HG03025 (cell line): ENCODE data around the gene SLC39A6.
A peak's percentile ranks its signal among the peaks of the same experiment; 100 is the strongest.
"Not testable (repeated sequence)": the region's sequence is repeated elsewhere in the genome, so short reads cannot be mapped to it uniquely, and the experiment has no call there.

Experiments used
- ATAC-seq: cut with Tn5 transposase; IDR thresholded peaks from one replicate; pipeline ENCODE4 v1.9.1; 2021; ENCODE audit warnings: mild to moderate bottlenecking, moderate library complexity; ENCODE audit not compliant: unreplicated experiment, low FRiP score

SLC39A6 gene

DNA sequence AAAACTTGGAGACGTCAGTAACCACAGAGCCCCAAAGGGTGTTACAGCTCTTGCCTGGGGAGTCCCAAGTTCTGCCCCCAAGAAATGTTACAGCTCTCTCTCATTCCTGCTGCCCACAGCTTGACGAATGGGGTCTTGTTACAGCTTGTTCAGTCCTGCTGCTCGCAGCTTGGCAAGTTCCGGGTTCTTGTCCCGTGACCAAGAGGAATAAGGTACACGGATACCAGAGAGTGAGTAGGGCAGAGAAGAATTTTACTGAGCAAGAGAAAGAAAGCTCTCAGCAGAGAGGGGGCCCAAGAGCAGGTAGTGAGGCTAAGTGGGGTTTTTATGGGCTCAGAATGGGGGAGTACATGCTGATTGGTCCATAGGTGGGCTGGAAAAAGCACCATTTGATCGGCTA is 27.2 kb downstream of the SLC39A6 start:
- ATAC-seq: no peak

DNA sequence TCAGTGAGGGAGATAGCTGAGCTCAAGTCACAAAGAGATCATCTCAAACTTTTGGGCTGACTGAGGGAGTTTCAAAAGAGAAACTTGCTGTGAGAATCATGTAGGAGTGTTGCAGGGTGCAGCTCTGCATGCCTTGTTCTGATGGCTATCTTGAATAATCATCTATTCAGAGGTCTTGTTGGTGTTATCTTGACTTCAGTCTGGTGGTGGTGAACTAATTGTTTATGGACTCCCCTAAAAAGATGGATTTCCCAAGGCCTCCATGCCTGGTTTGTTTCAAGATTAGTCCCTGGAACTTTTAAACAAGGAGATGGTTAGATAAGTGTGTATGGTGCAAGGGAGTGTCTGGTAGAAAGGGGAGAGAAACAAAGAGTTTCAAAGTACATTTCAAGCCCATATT is 29.8 kb downstream of the SLC39A6 start:
- ATAC-seq: no peak

DNA sequence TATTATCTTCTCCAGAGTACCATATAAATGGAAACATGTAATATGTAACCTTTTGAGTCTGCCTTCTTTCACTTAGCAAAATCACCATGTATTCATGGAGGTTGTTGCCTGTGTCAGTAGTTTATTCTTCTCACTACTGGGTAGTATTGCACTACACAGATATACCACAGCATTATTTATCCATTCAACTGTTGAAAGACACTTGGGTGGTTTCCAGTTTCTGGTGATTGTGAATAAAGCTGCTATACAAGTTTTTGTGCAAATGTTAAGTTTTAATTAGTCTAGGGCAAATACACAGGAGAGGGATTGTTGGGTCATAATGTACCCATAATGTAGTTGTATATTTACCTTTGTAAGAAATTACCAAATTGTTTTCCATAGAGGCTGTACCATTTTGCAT is 32.2 kb downstream of the SLC39A6 start:
- ATAC-seq: no peak

DNA sequence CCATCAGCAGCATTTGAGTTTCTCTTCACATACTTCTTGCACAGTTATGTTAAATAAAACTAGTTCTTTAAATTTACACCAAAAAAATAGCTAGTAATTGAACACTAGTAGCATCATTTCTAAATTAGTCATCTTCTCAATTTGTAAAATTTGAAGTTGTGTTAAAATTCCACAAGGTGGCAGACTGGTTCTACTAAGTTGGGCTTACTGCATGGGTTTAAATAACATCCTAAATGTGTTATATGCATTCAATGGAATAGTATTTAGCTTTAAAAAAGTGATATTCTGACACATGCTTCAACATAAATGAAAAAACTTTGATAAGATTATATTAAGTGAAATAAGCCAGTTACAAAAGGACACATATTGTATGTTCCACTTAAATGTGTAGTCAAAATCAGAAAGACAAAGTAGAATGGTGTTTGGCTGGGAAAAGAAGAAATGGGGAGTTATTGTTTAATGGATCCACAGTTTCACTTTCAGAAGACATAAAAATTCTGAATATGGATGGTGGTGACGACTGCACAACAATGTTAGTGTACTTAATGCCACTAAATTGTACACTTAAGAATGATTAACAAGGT is 33.1 kb downstream of the SLC39A6 start:
- no peak for ATAC-seq

DNA sequence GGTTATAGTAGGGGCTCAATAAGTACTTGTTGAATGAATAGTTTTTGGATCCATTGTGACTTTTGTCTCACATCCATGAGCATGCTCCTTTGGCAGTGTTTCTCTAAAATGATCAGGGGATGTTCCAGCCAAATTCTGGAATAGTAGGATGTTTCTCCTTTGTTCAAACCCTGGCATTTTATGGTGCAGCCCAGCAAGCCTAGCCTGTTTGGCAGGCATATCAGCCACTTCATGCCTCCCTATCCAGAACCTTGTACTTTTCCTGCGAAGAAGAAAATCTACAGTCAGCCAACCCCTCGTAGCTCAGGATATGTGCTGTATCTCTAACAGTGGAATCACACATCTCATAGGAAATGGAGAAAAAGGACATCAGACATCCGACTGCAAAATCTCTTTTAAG is 34.7 kb downstream of the SLC39A6 start:
- no peak for ATAC-seq

DNA sequence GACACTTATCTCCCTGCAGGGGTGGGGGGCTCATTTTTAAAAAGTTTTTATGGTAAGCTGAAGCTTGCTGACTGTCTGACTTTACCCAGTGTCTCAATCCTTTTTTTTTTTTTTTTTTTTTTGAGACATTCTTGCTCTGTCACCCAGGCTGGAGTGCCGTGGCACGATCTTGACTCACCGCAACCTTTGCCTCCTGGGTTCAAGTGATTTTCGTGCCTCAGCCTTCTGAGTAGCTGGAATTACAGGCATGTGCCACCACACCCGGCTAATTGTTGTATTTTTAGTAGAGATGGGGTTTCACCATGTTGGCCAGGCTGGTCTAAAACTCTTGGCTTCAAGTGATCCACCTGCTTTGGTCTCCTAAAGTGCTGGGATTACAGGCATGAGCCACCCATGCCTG is 37.0 kb downstream of the SLC39A6 start:
- ATAC-seq: not testable (repeated sequence)

DNA sequence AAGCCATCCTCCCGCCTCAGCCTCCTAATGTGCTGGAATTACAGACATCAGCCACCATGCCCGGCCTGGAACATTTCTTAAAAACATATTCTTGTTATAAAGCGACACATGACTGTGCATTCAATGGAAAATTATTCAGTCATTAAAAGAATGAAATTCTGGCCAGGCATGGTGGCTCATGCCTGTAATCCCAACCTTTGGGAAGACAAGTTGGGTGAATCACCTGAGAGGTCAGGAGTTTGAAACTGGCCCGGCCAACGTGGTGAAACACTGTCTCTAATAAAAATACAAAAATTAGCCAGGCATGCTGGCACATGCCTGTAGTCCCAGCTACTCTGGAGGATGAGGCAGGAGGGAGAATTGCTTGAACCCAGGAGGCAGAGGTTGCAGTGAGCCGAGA is 40.1 kb downstream of the SLC39A6 start:
- no peak for ATAC-seq

DNA sequence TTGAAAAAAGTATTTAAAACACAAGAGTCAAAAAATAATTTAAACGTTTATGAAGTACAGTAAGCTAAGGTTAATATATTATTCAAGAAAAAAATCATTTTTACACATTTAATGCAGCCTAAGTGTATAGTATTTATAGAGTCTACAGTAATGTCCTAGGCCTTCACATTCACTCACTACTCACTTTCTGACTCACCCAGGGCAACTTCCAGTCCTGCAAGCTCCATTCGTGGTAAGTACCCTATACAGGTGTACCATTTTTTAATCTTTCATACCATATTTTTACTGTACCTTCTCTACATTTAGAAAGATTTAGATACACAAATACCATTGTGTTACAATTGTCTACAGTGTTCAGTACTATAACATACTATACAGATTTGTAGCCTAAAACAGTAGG is 40.9 kb downstream of the SLC39A6 start:
- no peak for ATAC-seq

DNA sequence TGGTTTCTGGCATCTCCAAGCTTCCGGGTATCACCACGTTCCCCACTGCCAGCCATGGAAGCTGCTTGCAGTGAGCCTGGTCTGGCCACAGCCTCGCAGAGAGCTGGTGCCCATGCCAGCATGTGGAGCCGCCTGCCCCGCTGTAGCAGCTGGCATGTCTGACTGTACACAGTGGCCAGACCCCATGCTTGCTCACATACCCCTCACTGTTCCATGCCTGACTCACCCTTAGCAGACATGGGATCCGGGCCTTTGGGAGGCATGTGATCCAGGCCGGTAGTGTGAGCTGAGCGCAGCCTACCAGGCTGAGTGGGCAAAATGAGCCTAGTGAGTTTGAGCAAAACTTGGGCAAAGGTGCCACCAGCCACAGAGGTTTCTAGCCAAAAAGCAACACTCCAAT is 43.0 kb downstream of the SLC39A6 start:
- ATAC-seq: no peak

DNA sequence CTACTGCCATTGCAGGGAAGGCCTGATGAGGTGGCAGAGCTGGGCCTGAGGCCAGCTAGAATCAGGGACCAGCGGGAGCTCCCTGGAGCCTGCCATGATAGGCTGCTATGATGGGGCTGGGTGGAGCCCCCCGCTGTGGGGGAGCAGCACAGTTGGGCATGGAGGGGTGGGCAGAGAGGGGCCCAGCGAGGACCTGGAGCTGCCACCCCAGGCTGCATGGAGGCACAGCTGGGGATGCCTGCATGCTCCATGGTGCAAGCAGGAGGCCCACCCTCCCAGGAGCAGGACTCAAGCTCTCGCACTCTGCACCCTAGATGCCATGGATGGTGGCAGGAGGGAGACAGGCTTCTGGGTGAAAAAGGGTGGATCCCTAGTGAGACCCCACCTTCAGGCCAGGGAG is 43.9 kb downstream of the SLC39A6 start:
- ATAC-seq: no peak

DNA sequence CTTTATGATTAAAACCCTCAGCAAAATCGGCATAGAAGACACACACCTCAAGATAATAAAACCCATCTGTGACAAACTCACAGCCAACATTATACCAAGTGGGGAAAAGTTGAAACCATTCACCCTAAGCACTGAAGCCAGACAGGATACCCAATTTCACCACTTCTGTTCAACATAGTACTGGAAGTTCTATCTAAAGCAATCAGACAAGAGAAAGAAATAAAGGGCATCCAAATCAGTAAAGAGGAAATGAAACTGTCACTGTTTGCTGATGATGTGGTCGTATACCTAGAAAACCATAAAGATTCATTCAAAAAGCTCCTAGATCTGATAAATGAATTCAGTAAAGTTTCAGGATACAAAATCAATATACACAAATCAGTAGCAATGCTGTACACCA is 45.4 kb downstream of the SLC39A6 start:
- ATAC-seq: no peak

DNA sequence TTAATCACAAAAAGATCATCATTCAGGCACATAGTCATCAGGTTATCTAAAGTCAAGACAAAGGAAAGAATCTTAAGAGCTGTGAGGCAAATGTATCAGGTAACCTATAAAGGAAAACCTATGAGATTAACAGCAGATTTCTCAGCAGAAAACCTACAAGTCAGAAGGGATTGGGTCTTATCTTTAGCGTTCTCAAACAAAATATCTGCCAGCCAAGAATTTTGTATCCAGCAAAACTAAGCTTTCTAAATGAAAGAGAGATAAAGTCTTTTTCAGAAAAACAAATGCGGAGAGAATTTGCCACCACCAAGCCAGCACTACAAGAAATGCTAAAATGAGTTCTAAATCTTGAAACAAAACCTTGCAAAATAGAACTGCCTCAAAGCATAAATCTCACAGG is 48.0 kb downstream of the SLC39A6 start:
- ATAC-seq: not testable (repeated sequence)

DNA sequence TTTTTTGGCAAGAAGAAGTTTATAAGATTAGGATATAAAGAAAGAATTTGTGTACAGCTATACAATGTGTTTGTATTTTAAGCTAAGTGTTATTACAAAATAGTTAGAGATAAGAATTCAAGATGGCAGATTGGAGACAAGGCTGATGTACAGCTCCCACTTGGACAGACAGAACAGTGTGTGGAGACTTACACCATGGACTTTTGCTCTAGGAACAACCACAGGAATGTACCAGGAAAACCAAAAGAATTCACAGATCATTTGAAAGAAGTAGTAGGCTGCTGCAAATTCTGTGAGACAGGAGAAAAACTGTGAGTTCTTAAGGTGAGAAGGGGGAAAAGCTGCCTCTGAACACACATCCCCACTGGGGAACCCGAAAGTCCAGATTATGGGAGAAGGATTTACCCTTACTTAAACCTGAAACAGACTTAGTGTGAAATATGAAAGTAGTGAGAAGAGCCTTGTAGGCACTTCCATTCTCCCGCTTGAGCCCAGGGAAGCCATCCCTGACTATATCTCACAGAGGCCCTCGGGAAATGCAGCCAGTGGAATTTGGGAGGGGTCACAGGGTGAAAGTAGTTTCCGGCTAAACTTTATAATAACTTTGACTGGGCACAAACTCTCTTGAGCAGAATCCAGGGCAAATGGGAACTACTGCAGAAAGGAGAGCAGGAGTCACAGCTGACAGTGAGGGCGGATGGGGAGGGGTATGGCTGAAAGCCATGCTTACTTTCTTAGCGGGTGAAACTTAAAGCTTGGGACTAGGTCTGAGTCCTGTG is 50.2 kb downstream of the SLC39A6 start:
- no peak for ATAC-seq

DNA sequence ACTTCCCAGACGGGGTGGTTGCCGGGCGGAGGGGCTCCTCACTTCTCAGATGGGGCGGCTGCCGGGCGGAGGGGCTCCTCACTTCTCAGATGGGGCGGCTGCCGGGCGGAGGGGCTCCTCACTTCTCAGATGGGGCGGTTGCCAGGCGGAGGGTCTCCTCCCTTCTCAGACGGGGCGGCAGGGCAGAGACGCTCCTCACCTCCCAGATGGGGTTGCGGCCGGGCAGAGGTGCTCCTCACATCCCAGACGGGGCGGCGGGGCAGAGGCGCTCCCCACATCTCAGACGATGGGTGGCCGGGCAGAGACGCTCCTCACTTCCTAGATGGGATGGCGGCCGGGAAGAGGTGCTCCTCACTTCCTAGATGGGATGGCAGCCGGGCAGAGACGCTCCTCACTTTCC is 51.4 kb downstream of the SLC39A6 start:
- ATAC-seq: not testable (repeated sequence)

DNA sequence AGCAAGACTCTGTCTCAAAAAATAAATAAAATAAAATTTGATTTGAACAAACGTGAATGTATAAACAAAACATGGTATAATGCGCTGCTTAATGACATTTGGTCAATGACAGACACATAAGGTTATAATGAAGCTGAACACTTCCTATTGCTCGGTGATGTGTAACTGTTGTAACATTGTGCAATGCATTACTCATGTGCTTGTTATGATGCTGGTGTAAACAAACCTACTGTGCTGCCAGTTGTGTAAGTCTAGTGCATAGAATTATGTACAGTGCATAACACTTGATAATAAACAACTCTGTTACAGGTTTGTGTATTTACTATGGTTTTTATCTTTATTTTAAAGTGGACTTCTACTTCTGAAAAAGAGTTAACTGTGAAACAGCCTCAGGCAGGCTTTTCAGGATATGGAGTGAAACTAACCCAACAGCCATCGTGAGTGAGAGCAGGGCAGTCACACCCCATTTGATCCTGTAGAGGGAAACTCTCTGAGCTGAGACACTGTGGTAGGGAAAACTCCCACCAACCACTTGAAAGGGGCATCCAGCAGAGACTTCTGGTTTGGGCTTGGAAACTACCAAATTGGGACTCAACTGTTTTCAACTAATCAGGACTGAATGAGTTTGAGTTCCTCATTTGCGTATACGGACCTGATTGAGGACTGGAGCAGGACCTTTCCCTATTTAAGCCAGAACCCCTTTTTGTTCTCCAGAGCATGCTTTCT is 53.1 kb downstream of the SLC39A6 start:
- no peak for ATAC-seq

DNA sequence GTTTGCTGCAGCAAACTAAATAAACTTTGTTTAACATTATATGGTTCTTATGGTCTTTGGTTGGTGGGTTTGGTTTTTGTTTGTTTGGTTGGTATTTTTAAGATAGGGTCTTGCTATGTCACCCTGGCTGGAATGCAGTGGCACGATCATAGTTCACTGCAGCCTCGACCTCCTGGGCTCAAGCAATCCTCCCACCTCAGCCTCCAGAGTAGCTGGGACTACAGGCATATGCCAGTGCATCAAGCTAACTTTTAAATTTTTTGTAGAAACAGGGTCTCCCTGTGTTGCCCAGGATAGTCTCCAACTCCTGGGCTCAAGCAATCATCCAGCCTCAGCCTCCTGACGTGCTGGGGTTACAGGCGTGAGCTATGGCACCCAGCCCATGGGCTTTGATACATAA is 54.7 kb downstream of the SLC39A6 start:
- ATAC-seq: no peak

DNA sequence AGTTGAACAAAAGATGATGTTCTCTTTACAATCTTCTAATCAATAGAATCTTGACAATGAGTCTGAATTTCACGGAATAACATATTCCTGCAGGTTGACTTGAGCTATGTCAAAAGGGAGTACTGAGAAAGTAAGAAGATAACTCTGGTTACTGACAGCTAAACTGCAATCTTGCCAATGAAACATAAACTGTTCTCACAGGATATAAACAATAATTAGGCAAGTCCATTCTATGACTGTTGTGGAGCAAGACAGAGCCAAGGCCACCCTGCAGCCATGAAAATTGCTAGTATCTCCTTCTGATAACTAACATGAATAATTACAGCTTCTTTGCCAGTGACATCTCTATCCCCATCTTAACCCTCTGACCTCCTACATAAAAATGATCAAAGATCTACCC is 55.5 kb downstream of the SLC39A6 start:
- no peak for ATAC-seq

DNA sequence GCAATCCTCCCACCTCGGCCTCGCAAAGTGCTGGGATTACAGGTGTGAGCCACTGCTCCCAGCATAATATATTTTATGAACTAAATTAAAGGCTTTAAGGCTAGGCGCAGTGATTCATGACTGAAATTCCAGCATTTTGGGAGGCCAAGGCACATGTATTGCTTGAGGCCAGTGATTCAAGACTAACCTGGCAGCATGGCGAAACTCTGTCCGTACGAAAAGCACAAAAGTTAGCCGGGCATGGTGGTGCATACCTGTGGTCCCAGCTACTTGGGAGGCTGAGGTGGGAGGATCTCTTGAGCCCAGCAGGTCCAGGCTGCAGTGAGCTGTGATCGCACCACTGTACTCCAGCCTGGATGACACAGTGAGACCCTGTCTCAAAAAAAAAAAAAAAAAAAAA is 56.7 kb downstream of the SLC39A6 start:
- ATAC-seq: not testable (repeated sequence)

DNA sequence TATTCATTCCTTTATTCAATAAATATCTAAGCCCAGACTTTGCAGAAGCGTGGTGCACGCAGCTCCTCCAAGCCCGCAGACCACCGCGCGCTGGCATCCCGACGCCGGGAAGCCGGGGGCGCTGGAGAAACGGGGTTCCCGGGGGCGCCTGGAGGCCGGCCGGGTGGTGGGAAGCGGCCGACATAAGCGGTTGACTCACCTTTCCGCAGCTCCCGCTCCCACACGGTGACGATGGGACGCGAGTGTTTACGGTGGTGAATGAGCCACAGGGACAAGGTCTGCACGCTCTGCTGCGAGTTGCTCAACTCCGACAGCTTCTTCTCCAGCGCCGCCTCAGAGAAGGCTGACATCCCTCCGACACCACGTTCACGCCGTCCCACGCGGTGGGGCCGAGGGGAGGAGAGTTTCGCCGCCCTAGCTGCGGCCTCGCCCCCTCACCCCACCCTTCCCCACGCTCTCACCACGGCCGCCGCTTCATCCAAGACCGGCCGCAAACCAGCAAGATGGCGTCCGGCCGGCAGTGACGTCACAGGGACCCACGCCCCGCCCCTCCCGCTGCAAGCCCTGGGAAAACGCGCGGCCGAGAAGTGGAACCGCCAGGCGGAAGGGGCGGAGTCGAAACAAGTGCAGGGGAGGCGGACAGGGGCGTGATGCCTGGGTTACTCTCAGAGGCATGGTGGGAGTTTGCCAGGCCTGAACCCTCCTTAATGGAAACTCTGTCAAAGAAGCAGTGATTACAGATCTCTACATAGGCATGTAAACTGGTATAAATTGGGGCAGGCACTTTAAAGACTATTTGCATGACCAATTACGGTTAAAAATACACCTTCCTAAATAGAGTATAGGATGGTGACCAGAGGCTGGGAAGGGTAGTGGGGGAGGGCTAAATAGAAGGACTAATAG is 61.8 kb downstream of the SLC39A6 start, which contains the start of gene RPRD1A:
TSS of gene RPRD1A (minus strand) at position 505 of the 903 bp plus-strand sequence. CDS start at position 350, 155 bp downstream.
- ATAC-seq: peak; percentile 93

DNA sequence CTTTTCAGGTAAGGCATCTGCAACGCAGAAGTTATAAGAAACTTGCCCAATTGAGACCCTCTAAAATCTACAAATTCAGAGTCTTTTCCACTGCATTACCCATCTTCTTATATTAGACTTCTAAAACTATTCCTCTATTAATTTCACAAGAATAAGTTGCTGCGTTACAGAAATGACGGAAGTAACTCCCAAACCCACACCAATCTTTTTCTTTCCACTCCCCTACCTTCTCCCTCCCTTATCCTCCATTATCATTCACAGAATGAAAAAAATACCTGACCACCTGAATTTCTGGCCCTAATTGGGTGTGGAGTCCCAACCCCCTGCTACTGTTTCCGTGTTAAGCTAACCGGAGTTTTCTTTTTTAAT is 62.5 kb downstream of the SLC39A6 start:
- ATAC-seq: peak; percentile 6

DNA sequence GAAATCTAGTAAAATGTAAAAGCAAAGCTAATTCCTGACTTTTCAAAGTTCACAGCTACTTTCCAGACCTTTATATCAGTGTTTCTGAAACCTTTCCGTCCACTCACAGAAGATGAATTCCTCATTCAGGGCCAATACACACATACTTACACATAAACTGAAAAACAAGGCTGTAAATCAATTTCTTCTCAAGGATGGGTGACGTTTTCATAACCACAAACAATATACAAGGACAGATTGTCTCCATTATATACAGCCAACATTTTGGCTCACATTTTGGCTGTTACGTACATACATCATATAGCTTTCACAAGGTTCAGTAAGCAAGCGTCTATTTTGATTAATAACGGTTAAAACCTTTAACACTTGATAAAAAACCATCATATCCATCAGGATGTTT is 63.1 kb downstream of the SLC39A6 start:
- ATAC-seq: no peak
